Stomach smooth muscle (tissue), 2 donors: ENCODE measurements around the gene SLC44A2.

Experiments
- H3K27ac ChIP-seq: one replicate; pipeline ENCODE4 v1.7.0; 2013; ENCODE audit warnings: mild to moderate bottlenecking, low read length, inconsistent platforms
- H3K27me3 ChIP-seq, 2 donors: one replicate each; pipeline ENCODE4 v1.7.0; 2013; ENCODE audit warnings: low read length in 2 of 2; ENCODE audit not compliant: insufficient read depth in 2 of 2, control insufficient read depth in 1 of 2
- H3K36me3 ChIP-seq, 2 donors: one replicate each; pipeline ENCODE4 v1.7.0; 2013; ENCODE audit warnings: low read length in 2 of 2; ENCODE audit not compliant: control insufficient read depth in 2 of 2, insufficient read depth in 2 of 2
- H3K4me1 ChIP-seq: one replicate; pipeline ENCODE4 v1.7.0; 2013; ENCODE audit warnings: low read length; ENCODE audit not compliant: control insufficient read depth, insufficient read depth
- H3K4me3 ChIP-seq, 2 donors: one replicate each; pipeline ENCODE4 v1.7.0; 2013; ENCODE audit warnings: low read length in 2 of 2
- H3K9ac ChIP-seq, 2 donors: one replicate each; pipeline ENCODE4 v1.7.0; 2013; ENCODE audit warnings: low read length in 2 of 2, mild to moderate bottlenecking in 1 of 2
- H3K9me3 ChIP-seq, 2 donors: one replicate each; pipeline ENCODE4 v1.7.0; 2013; ENCODE audit warnings: low read length in 2 of 2; ENCODE audit not compliant: control insufficient read depth in 2 of 2
- donor health status: healthy.
- donor health status: Pancreatic carcinoma.

Gene SLC44A2

GRCh38 chr19:10691883-10692282, 66.5 kb downstream of the SLC44A2 start:
- peaks cover 30 to 47% of the 10 kb centered on the region in 2 donors for H3K36me3 ChIP-seq
- no peak overlapping the region for H3K9ac ChIP-seq
- peaks cover 7% of the 10 kb centered on the region for H3K4me1 ChIP-seq
- H3K27me3 ChIP-seq = no peaks in the 10 kb centered on the region
- H3K27ac ChIP-seq = no peak overlapping the region
- H3K4me3 ChIP-seq = no peak overlapping the region
- no peaks in the 10 kb centered on the region for H3K9me3 ChIP-seq

- Histone ChIP-seq H3K4me3 (no peak overlapping the region), H3K27ac (no peak overlapping the region), H3K4me1 (peaks cover 7% of the 10 kb centered on the region), H3K9ac (no peak overlapping the region), H3K36me3 (peaks cover 27 to 40% of the 10 kb centered on the region in 2 donors), H3K9me3 (no peaks in the 10 kb centered on the region), H3K27me3 (no peaks in the 10 kb centered on the region)
Observed at GRCh38 chr19:10692673-10693264, 67.4 kb downstream of the SLC44A2 start.
